Activated naive CD8-positive, alpha-beta T cell treated with anti-CD3 and anti-CD28 coated beads, Interleukin-2, amount 10 ng/mL, durations not matched to agents 7 days and 5 days (primary cell): ENCODE measurements around the gene TMEM141. TPM values are rescaled to one million over a fixed set of nuclear protein-coding genes. Genes with fewer than 3 reads are reported as not detected.
A peak's percentile ranks its signal among the peaks of the same experiment; 100 is the strongest.

ENCODE experiments used
- ATAC-seq: fragments of 150-1000 bp; cut with Tn5 transposase; one replicate; pipeline ENCODE4 v1.10.0; 2021; ENCODE audit warnings: low read depth, moderate library complexity
- POLR2A ChIA-PET: fragments of 350-600 bp; sonication (Branson Sonifier 250); formaldehyde crosslinking; loops from one replicate; lab custom pipeline; 2021; ENCODE audit warnings: antibody characterized with exemption; lab: Charles Lee
- DNase-seq: peaks from one replicate; pipeline ENCODE4 v3.0.0; 2021
- H3K27ac Mint-ChIP-seq: one replicate; pipeline ENCODE4 v1.8.0; 2022; ENCODE audit warnings: mild to moderate bottlenecking, mixed read lengths
- H3K27me3 Mint-ChIP-seq: one replicate; pipeline ENCODE4 v1.8.0; 2022; ENCODE audit warnings: mild to moderate bottlenecking, moderate library complexity, mixed read lengths
- H3K36me3 Mint-ChIP-seq: one replicate; pipeline ENCODE4 v1.8.0; 2021; ENCODE audit warnings: mild to moderate bottlenecking, mixed read lengths
- H3K4me1 Mint-ChIP-seq: one replicate; pipeline ENCODE4 v1.8.0; 2021; ENCODE audit warnings: mixed read lengths
- H3K4me3 Mint-ChIP-seq: one replicate; pipeline ENCODE4 v1.8.0; 2022; ENCODE audit warnings: mild to moderate bottlenecking, moderate library complexity, mixed read lengths
- H3K9me3 Mint-ChIP-seq: one replicate; pipeline ENCODE4 v1.8.0; 2021; ENCODE audit warnings: mixed read lengths
- total RNA-seq, 2 experiments: library from RNA; stranded (reverse); gene quantifications; one replicate each; pipeline ENCODE4 v1.2.3, GENCODE V29; 2021

The TMEM141 gene
- total RNA-seq, 2 experiments from 2014 or later, result 37.5 to 43.6 TPM

DNA sequence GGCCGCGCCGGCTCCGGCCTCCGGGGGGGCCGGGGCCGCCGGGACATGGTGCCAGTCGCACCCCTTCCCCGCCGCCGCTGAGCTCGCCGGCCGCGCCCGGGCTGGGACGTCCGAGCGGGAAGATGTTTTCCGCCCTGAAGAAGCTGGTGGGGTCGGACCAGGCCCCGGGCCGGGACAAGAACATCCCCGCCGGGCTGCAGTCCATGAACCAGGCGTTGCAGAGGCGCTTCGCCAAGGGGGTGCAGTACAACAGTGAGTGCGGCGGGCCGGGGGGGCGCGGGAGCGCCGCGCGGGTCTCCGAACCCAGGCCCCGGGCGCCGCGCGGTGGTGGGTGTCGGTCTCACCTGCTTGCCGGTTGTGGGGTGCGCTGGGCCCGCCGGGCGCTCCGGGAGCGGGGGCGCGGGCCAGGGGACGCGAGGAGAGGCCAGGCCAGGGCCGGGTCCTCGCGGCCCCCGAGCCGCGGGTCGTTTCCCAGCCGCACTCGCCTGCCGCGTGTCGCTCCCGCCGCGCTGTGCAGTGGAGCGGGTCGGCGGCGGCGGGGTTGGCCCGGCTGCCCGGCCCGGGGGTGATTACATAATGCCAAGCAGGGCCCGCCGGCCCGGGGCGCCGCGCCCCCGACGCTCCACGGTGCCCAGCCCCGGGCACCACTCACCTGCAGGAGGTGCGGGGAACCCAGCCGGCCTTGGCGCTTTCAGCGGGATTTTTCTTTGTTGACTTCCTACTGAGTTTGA lies 17.1 kb downstream of the TMEM141 start:
- DNase-seq (no peak), ATAC-seq (peak; percentile 38)
- peak overlapping the region; percentile 70 for H3K27ac Mint-ChIP-seq
- no peaks in the 10 kb centered on the region for H3K27me3 Mint-ChIP-seq
- peaks cover 10% of the 10 kb centered on the region for H3K36me3 Mint-ChIP-seq
- POLR2A ChIA-PET, result interaction anchor here (0.6 to 2.4 kb wide), 18 partner anchors 9 to 184 kb away, joined by 3 to 14 read pairs (median 6); partner anchors contain the start of genes AJM1, CCDC183, FBXW5 and PAXX
- peaks cover 36% of the 10 kb centered on the region for H3K4me1 Mint-ChIP-seq
- H3K4me3 Mint-ChIP-seq, result peak overlapping the region; percentile 82
- no peaks in the 10 kb centered on the region for H3K9me3 Mint-ChIP-seq

DNA sequence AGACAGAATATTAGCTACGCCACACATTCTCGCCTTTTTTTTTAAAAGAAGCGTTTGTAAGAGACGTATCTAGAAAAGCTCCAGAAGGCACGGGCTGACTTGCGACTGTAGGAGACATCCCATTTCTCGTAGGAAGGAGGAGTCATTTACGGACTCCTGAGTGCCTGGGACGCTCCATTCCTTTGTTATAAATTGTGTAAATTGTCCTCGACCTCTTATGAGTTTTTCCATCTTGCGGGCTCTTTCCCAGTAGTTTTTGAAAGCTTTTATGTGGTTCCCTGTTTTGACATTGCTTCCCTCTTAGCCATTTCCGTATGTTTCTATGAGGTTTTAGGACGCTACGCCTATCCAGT lies 17.6 kb downstream of the TMEM141 start:
- peaks cover 41% of the 10 kb centered on the region for H3K4me1 Mint-ChIP-seq
- H3K27me3 Mint-ChIP-seq, result no peaks in the 10 kb centered on the region
- H3K27ac Mint-ChIP-seq, result peak overlapping the region; percentile 70
- peaks cover 15% of the 10 kb centered on the region for H3K36me3 Mint-ChIP-seq
- POLR2A ChIA-PET, result interaction anchor here (2.0 to 2.4 kb wide), 5 partner anchors 9 to 81 kb away, joined by 5 to 14 read pairs (median 9); partner anchors contain the start of genes AJM1 and TMEM141
- no peak for ATAC-seq
- H3K9me3 Mint-ChIP-seq, result no peaks in the 10 kb centered on the region
- DNase-seq, result no peak
- peak overlapping the region; percentile 82 for H3K4me3 Mint-ChIP-seq

DNA sequence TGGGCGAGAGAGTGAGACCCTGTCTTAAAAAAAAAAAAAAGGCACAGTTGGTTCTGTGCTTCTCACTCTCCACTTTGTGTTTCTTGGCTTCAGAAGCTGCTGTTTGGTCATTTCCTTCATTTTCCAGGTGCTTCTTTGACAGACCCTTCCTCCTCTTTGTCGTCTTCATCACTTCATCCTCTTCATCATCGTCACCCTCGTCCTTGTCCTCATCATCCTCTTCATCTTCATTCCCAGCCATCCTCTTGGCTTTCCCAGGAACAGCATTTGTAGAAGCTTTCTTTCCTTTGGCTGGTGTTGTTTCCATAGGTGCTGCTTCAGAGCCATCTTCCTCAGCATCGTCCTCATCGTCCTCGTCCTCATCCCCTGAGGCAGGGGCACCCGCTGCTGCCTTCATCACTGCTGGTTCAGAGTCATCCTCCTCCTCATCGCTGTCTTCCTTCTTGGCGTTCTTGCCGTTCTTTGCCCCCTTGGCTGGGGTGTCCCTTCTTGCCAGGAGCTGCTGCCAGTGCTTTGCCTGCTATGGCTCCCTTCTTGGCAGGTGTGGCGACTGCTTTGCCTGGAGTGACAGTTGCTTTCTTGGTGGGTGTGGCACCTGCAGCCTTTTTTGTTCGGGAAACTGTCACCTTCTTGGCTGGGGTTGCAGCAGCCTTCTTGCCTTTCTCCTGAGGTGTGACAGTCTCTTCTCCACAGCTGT lies 23.7 kb downstream of the TMEM141 start:
- DNase-seq, result no peak
- Mint-ChIP-seq H3K9me3 (no peaks in the 10 kb centered on the region), H3K4me3 (peak overlapping the region; percentile 39), H3K27ac (peak overlapping the region; percentile 79), H3K4me1 (peaks cover 36% of the 10 kb centered on the region), H3K27me3 (no peaks in the 10 kb centered on the region), H3K36me3 (peaks cover 25% of the 10 kb centered on the region)
- POLR2A ChIA-PET, result interaction anchor here (0.7 kb wide), 1 partner anchor 21 kb away, joined by 4 read pairs; no protein-coding TSS in a partner anchor
- ATAC-seq, result no peak

DNA sequence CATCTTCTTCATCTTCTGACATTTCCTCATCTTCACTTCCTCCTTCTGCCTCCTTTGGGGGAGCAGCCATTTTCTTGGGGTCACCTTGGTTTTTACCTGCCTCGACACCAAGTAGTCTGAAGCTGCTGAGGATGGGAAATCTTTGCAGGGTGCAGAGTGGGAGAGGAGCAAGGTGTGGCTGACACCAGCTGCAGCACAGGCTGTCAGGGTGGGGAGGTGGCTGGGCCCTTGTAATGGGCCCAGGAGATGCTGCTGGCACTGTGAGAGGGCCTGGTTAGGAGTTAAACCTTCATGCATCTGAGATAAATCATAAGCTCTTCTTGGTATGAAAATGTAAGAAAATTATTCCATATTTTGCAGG lies 24.3 kb downstream of the TMEM141 start:
- DNase-seq, result no peak
- ATAC-seq, result no peak
- Mint-ChIP-seq H3K27ac (no peak overlapping the region), H3K9me3 (no peaks in the 10 kb centered on the region), H3K4me1 (peaks cover 33% of the 10 kb centered on the region), H3K36me3 (peaks cover 25% of the 10 kb centered on the region), H3K27me3 (no peaks in the 10 kb centered on the region), H3K4me3 (no peak overlapping the region)
- POLR2A ChIA-PET, result no interaction called here

DNA sequence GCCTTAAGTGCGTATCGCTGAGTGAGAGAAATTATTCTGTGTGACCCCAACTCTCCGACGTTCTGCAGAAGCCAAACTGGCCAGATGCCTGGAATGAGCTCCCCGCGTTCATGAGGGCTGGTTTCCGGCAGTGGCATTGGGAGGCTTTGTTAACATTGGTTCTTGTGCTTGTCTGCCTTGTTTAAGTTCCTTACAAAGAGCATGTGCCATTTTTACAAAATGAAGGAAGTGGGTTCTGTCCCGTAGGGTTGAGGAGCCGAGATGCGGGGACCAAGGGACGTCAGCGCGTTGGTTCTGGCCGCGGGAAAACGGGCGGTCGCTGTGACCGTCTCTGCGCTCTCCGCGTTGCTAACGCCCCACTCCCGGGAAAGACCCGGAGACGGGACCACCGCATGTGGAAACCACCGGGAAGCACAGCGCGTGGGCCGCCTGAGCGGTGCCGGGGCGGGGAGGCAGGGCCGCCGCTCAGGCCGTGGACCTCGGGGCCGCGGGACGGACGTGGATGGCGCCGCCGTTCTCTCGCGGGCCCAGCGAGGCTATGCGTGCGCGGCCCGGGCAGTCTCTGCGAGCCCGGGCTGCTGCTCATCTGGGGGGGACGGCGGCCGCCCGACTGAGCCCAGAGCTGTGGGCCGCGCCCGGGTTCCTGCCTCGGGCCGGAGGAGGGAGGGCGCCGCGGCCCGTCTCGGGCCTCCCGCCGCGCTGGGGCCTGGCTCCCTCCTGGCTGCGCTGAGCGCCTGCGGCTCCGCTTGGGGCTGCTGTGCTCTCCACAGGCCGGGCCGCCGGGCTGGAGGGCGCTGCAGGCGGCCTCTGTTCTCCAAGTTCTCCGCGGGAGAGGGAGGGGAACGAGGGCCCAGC lies 30.1 kb downstream of the TMEM141 start:
- Mint-ChIP-seq H3K4me3 (no peak overlapping the region), H3K4me1 (peaks cover 3% of the 10 kb centered on the region), H3K27me3 (no peaks in the 10 kb centered on the region), H3K9me3 (no peaks in the 10 kb centered on the region), H3K27ac (no peak overlapping the region), H3K36me3 (peaks cover 5% of the 10 kb centered on the region)
- DNase-seq, result no peak
- POLR2A ChIA-PET, result interaction anchor here (1.1 kb wide), 1 partner anchor 14 kb away, joined by 5 read pairs; the partner anchor contains the start of gene RABL6
- peak; percentile 19 for ATAC-seq

DNA sequence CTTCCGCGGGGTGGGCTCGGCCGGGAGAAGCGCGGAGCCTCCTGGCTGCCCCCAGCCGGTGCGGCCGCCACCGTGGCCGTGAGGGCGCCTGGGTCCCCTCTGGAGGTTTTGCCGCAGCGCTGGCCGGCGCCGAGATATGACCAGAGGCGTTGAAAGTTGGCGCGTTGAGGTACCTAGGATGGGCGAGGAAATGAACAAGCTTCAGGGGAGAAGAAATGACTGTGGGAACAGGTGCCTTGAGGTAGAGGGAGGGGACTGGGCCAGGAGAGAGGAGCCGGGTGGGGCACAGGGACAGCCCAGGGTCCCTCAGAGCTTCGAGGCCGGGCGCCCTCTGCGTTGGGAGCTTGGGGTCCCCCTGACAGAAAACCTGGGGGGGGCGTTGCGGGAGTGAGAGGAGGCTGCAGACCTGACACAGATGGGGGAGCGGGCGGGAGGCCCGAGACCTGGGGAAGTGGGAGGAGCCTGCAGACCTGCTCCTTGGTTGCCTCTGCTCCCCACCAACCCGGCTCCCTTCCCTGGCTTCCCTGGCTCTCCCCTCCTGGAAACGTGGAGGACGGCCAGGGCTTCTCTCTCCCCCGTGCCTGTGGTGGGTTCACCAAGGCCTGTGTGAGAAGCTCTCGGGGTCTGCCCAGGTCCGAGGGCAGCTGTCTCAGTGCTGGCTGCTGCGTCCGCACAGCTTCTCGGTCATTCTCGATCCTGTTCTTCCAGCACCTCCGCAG lies 30.8 kb downstream of the TMEM141 start:
- H3K4me1 Mint-ChIP-seq, result peaks cover 2% of the 10 kb centered on the region
- ATAC-seq, result no peak
- peaks cover 3% of the 10 kb centered on the region for H3K36me3 Mint-ChIP-seq
- H3K9me3 Mint-ChIP-seq, result no peaks in the 10 kb centered on the region
- DNase-seq, result no peak
- POLR2A ChIA-PET, result interaction anchor here (0.6 kb wide), 2 partner anchors 202 to 593 kb away, joined by 3 to 4 read pairs; no protein-coding TSS in a partner anchor
- H3K4me3 Mint-ChIP-seq, result no peak overlapping the region
- H3K27me3 Mint-ChIP-seq, result no peaks in the 10 kb centered on the region
- no peak overlapping the region for H3K27ac Mint-ChIP-seq

DNA sequence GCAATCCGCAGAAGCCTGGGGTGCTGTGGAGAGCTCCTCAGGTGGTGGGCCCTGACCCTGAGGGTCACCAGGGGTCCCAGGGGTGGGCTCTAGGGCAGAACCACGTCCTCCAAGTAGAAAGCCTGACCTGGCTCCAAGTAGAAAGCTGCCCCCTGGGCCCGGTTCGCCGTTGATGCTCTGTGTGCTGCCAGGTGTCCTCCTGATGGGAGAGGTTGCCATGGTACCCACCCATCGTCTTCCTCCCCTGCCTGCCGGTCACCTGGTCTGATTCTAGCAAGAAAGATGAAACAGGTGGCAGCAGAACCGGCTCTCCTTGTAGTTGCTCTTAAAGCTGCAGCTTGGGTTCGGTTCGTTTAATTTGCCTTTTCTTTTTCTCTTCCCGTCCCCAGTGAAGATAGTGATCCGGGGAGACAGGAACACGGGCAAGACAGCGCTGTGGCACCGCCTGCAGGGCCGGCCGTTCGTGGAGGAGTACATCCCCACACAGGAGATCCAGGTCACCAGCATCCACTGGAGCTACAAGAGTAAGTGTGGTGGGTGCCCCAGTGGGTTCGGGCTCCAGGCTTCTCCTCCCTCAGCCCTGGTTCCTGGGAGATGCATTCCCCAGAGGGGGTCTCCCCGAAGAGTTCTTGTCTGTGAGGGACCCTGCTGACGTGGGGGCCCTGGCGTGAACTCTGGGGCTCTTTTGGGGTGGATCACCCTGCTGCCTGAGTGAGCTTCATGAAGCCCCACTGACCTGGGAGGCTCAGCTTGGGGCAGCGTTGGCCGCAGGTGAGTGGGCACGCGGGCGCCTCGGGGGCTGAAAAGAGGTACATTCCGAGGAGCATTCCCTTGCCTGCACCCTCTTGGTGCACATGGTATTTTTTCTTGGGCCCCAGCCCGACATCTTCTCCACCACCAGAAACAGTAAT lies 32.2 kb downstream of the TMEM141 start:
- Mint-ChIP-seq H3K27me3 (no peaks in the 10 kb centered on the region), H3K36me3 (peaks cover 1% of the 10 kb centered on the region), H3K4me1 (no peaks in the 10 kb centered on the region), H3K9me3 (no peaks in the 10 kb centered on the region), H3K27ac (no peak overlapping the region), H3K4me3 (no peak overlapping the region)
- DNase-seq (no peak), ATAC-seq (no peak)
- POLR2A ChIA-PET, result interaction anchor here (0.6 to 1.5 kb wide), 3 partner anchors 11 to 417 kb away, joined by 3 to 7 read pairs (median 3); partner anchors contain the start of gene TUBB4B

DNA sequence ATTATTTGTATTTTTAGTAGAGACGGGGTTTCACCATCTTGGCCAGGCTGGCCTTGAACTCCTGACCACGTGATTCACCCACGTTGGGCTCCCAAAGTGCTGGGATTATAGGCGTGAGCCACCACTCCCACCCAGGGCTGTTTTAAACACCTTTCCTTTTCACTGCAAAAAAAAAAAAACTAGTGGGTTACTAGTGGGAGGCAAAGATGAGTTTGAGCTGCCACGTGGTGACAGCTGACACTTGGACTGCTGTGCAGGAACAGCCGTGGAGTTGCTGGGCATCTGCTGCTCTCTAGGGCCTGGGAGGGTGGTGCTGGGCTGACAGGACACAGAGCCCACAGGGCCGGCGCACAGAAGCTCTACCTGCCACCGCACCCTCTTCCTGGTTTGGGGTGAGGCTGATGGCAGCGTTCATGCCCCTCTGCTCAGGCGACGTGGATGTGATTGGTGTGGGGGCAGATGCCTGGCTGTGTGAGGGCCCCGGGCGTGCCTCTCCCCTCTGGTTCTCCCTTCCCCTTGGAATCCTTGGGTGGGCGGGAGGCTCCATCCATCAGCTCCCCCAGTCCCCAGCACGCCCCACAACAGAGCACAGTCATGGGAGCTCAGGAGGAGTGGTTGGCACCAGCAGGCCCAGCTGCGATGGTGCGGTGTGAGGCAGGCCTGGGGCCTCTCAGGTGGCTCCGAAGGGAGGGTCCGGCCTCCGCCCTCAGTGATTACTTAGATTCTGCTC lies 33.5 kb downstream of the TMEM141 start:
- no peaks in the 10 kb centered on the region for H3K27me3 Mint-ChIP-seq
- H3K4me1 Mint-ChIP-seq, result no peaks in the 10 kb centered on the region
- no peak for DNase-seq
- ATAC-seq, result no peak
- no peaks in the 10 kb centered on the region for H3K9me3 Mint-ChIP-seq
- POLR2A ChIA-PET, result interaction anchor here (1.5 kb wide), 1 partner anchor 12 kb away, joined by 7 read pairs; no protein-coding TSS in a partner anchor
- H3K4me3 Mint-ChIP-seq, result no peak overlapping the region
- no peaks in the 10 kb centered on the region for H3K36me3 Mint-ChIP-seq
- no peak overlapping the region for H3K27ac Mint-ChIP-seq

DNA sequence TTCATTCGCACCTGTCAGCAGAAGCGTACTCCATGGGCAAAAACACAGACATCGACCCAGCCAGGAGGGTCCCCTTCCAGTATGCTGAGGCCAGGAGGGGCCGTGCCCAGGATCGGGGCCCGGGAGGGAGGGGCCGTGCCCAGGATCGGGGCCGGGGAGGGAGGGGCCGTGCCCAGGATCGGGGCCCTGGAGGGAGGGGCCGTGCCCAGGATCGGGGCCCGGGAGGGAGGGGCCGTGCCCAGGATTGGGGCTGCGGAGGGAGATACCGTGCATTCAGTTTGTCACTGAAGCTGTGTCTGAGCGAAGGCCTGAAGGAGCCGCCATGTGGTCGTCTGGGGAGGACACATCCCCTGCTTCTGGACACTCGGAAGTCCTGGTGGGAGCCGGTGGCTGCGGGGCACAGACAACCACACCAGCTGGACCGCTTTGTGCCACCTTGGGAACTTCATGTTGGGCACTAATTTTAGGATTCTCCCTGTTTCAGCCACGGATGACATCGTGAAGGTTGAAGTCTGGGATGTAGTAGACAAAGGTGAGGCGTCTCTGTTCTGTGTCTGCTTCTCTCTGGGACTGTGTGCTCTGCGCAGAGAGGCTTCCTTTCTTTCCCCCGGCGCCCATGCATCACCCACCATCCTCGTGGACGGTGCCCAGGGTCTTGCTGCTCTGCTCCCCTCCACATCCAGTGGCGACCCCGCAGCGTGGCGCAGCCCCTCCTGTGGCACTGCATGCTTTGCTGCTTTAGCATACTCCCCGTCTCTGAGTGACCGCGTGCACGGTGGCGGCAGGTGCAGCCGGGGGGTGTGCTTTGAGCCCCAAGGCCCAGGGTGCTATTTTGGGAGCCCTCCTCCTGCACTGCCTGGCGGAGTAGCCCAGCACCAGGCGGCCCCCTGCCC lies 34.4 kb downstream of the TMEM141 start:
- Mint-ChIP-seq H3K4me1 (no peaks in the 10 kb centered on the region), H3K27me3 (no peaks in the 10 kb centered on the region), H3K4me3 (no peak overlapping the region), H3K36me3 (no peaks in the 10 kb centered on the region), H3K9me3 (no peaks in the 10 kb centered on the region), H3K27ac (no peak overlapping the region)
- no peak for ATAC-seq
- DNase-seq, result no peak
- POLR2A ChIA-PET, result interaction anchor here (1.5 kb wide), 1 partner anchor 13 kb away, joined by 7 read pairs; no protein-coding TSS in a partner anchor

DNA sequence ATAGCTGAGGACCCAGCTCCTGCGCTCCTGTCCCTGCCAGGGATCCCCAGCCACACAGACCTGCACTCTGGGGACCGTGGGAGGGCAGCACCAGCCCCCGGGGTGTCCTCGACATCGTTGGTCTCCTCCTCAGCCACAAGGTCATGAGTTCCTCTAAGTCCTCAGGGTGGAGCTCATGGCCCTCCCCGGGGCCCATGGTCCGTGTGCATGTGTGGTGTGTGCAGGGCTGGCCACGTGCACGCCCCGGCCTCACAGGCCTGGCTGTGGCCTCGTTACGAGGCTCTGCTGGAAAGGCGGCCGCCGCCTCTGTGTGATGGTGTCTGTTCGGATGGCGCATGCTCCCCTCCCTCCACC lies 35.0 kb downstream of the TMEM141 start:
- DNase-seq, result no peak
- no peak overlapping the region for H3K27ac Mint-ChIP-seq
- H3K36me3 Mint-ChIP-seq, result no peaks in the 10 kb centered on the region
- no peak for ATAC-seq
- H3K9me3 Mint-ChIP-seq, result no peaks in the 10 kb centered on the region
- H3K4me1 Mint-ChIP-seq, result no peaks in the 10 kb centered on the region
- POLR2A ChIA-PET, result no interaction called here
- H3K4me3 Mint-ChIP-seq, result no peak overlapping the region
- H3K27me3 Mint-ChIP-seq, result no peaks in the 10 kb centered on the region
